Measurements from ENCODE around the gene PRC1.

Gene PRC1

GRCh38 chr15:90957031-90957790, 37.1 kb downstream of the PRC1 start:
- Histone ChIP-seq H3K27me3 (ENCODE audit: low read length) (no peaks in the 10 kb centered on the region), H3K9me3 (ENCODE audit: insufficient read depth, low read length) (no peaks in the 10 kb centered on the region), H3K4me2 (ENCODE audit: low read depth, low read length, poor library complexity, severe bottlenecking) (peak overlapping the region; percentile 89), H3K9me2 (replicated peaks; ENCODE audit: insufficient read depth, low read length) (no peaks in the 10 kb centered on the region), H3F3A (ENCODE audit: insufficient read depth) (peaks cover 24% of the 10 kb centered on the region), H2AFZ (ENCODE audit: low read depth, low read length, severe bottlenecking) (no peak overlapping the region), H4K20me1 (ENCODE audit: low read depth, low read length) (0 out of 2 replicates have a peak, but pooled peaks cover 2% of the 10 kb centered on the region), H3K27ac (ENCODE audit: low read depth, low read length) (no peak overlapping the region), H3K79me2 (ENCODE audit: insufficient read depth, low read length) (peaks cover 3% of the 10 kb centered on the region; the same call in 1 of the 2 replicates), H3K36me3 (ENCODE audit: low read length) (no peaks in the 10 kb centered on the region), H3K9ac (ENCODE audit: low read length) (no peak overlapping the region), H3K4me3 (ENCODE audit: insufficient read depth, low read length, poor library complexity, severe bottlenecking) (no peak overlapping the region)
- TF ChIP-seq CTCF (IDR thresholded peaks at IDR 0.05; ENCODE audit: insufficient read depth, low read length, poor library complexity, severe bottlenecking) (no peak), EZH2phosphoT487 (conservative IDR thresholded peaks at IDR 0.05; ENCODE audit: low read length) (no peak)

GRCh38 chr15:90956274-90957030, 37.9 kb downstream of the PRC1 start:
- Histone ChIP-seq H3K79me2 (ENCODE audit: insufficient read depth, low read length) (peaks cover 3% of the 10 kb centered on the region; the same call in 1 of the 2 replicates), H3K4me2 (ENCODE audit: low read depth, low read length, poor library complexity, severe bottlenecking) (peak overlapping the region; percentile 89), H3F3A (ENCODE audit: insufficient read depth) (peaks cover 22% of the 10 kb centered on the region), H4K20me1 (ENCODE audit: low read depth, low read length) (no peaks in the 10 kb centered on the region), H3K4me3 (ENCODE audit: insufficient read depth, low read length, poor library complexity, severe bottlenecking) (peak overlapping the region; percentile 72), H3K9ac (ENCODE audit: low read length) (peak overlapping the region; percentile 87), H3K27ac (ENCODE audit: low read depth, low read length) (peak overlapping the region; percentile 94), H3K9me3 (ENCODE audit: insufficient read depth, low read length) (no peaks in the 10 kb centered on the region), H3K27me3 (ENCODE audit: low read length) (no peaks in the 10 kb centered on the region), H3K9me2 (replicated peaks; ENCODE audit: insufficient read depth, low read length) (no peaks in the 10 kb centered on the region), H3K36me3 (ENCODE audit: low read length) (no peaks in the 10 kb centered on the region), H2AFZ (ENCODE audit: low read depth, low read length, severe bottlenecking) (peak overlapping the region; percentile 27)
- TF ChIP-seq EZH2phosphoT487 (conservative IDR thresholded peaks at IDR 0.05; ENCODE audit: low read length), result no peak
- TF ChIP-seq CTCF (IDR thresholded peaks at IDR 0.05; ENCODE audit: insufficient read depth, low read length, poor library complexity, severe bottlenecking), result peak; percentile 97

GRCh38 chr15:90955624-90956273, 38.6 kb downstream of the PRC1 start:
- TF ChIP-seq EZH2phosphoT487 (conservative IDR thresholded peaks at IDR 0.05; ENCODE audit: low read length) (no peak), CTCF (IDR thresholded peaks at IDR 0.05; ENCODE audit: insufficient read depth, low read length, poor library complexity, severe bottlenecking) (no peak)
- Histone ChIP-seq H3K9me2 (replicated peaks; ENCODE audit: insufficient read depth, low read length) (no peaks in the 10 kb centered on the region), H2AFZ (ENCODE audit: low read depth, low read length, severe bottlenecking) (peak overlapping the region; percentile 27), H3K4me2 (ENCODE audit: low read depth, low read length, poor library complexity, severe bottlenecking) (peak overlapping the region; percentile 89), H4K20me1 (ENCODE audit: low read depth, low read length) (no peaks in the 10 kb centered on the region), H3F3A (ENCODE audit: insufficient read depth) (peaks cover 22% of the 10 kb centered on the region), H3K36me3 (ENCODE audit: low read length) (no peaks in the 10 kb centered on the region), H3K27ac (ENCODE audit: low read depth, low read length) (peak overlapping the region; percentile 94), H3K9me3 (ENCODE audit: insufficient read depth, low read length) (no peaks in the 10 kb centered on the region), H3K79me2 (ENCODE audit: insufficient read depth, low read length) (peaks cover 3% of the 10 kb centered on the region; the same call in 1 of the 2 replicates), H3K4me3 (ENCODE audit: insufficient read depth, low read length, poor library complexity, severe bottlenecking) (peak overlapping the region; percentile 72), H3K27me3 (ENCODE audit: low read length) (no peaks in the 10 kb centered on the region), H3K9ac (ENCODE audit: low read length) (peak overlapping the region; percentile 87)

All from SU-DHL-6 (cell line).